Renal cortex interstitium (tissue), 11 donors: ENCODE measurements around the gene ZNF791. TPM values are rescaled to one million over a fixed set of nuclear protein-coding genes. Genes with fewer than 3 reads are reported as not detected.
A peak's percentile ranks its signal among the peaks of the same experiment; 100 is the strongest.

ENCODE experiments used
- DNase-seq, 11 donors: peaks; one replicate each; pipeline ENCODE4 v3.0.0-alpha.2; 2013; ENCODE audit warnings: low read depth in 9 of 11, low spot score in 4 of 11; ENCODE audit errors: extremely low read depth in 1 of 11
- polyA plus RNA-seq, 3 donors: library from polyadenylated mRNA; unstranded; fragments of 120-200 nt; gene quantifications; one replicate each; pipeline ENCODE4 v1.2.1, GENCODE V29; 2013; ENCODE audit not compliant: insufficient read length in 3 of 3

The ZNF791 gene
- polyA plus RNA-seq, 3 donors = 20.0 to 26.8 (median 26.7) TPM

- no peak for DNase-seq
Measured at GRCh38 chr19:12656899-12657571, 46.3 kb downstream of the ZNF791 start.

GRCh38 chr19:12657966-12658365 is 47.2 kb downstream of the ZNF791 start:
- DNase-seq = no peak

- DNase-seq = no peak
Measured at GRCh38 chr19:12660980-12661379, 50.3 kb downstream of the ZNF791 start.

- DNase-seq = no peak
Measured at GRCh38 chr19:12664406-12665280, 53.9 kb downstream of the ZNF791 start.

- no peak for DNase-seq
Measured at GRCh38 chr19:12665281-12665573, 54.5 kb downstream of the ZNF791 start.

- no peak for DNase-seq
Measured at GRCh38 chr19:12665671-12666264, 55.0 kb downstream of the ZNF791 start.

GRCh38 chr19:12666265-12667048 is 55.7 kb downstream of the ZNF791 start, which contains the start of the genes MAN2B1 and WDR83:
MAN2B1 (minus strand) TSS chr19:12666742; CDS start chr19:12666701, 41 bp downstream.
WDR83 (plus strand) TSS chr19:12666807; CDS start chr19:12669791, 2,984 bp downstream.
- DNase-seq = peak in 7 of 11 donors; percentile 56 to 78 (median 70)

GRCh38 chr19:12667731-12668302 is 57.1 kb downstream of the ZNF791 start:
- DNase-seq = no peak

GRCh38 chr19:12668346-12668745 is 57.6 kb downstream of the ZNF791 start:
- no peak for DNase-seq

- peak in 1 of 11 donors; percentile 31 for DNase-seq
Measured at GRCh38 chr19:12668932-12669269, 58.2 kb downstream of the ZNF791 start.

- peak in 10 of 11 donors; percentile 74 to 90 (median 78) for DNase-seq
Measured at GRCh38 chr19:12669270-12670158, 58.8 kb downstream of the ZNF791 start.

- DNase-seq = no peak
Measured at GRCh38 chr19:12670159-12670928, 59.6 kb downstream of the ZNF791 start.

GRCh38 chr19:12672744-12673143 is 62.0 kb downstream of the ZNF791 start:
- DNase-seq = no peak

GRCh38 chr19:12675399-12675798 is 64.7 kb downstream of the ZNF791 start:
- DNase-seq = no peak

GRCh38 chr19:12675940-12676339 is 65.2 kb downstream of the ZNF791 start:
- no peak for DNase-seq

GRCh38 chr19:12676384-12676792 is 65.7 kb downstream of the ZNF791 start:
- DNase-seq = peak in 8 of 11 donors; percentile 48 to 75 (median 62)

- no peak for DNase-seq
Measured at GRCh38 chr19:12676928-12677327, 66.2 kb downstream of the ZNF791 start.
